BLaER1 (cell line): ENCODE results near the gene MED13L.
A peak's percentile ranks its signal among the peaks of the same experiment; 100 is the strongest.

Experiments used
- H3K27ac ChIP-seq: shearing (Covaris generic); formaldehyde crosslinking; 2 replicates; pipeline ENCODE4 v1.8.1; 2022
- H3K27me3 ChIP-seq: shearing (Covaris generic); formaldehyde crosslinking; 2 replicates; pipeline ENCODE4 v1.8.1; 2022
- H3K36me3 ChIP-seq: shearing (Covaris generic); formaldehyde crosslinking; 2 replicates; pipeline ENCODE4 v1.8.1; 2022
- H3K4me1 ChIP-seq: shearing (Covaris generic); formaldehyde crosslinking; 2 replicates; pipeline ENCODE4 v1.8.1; 2022
- H3K4me2 ChIP-seq: shearing (Covaris generic); formaldehyde crosslinking; 2 replicates; pipeline ENCODE4 v1.8.1; 2022
- H3K4me3 ChIP-seq: shearing (Covaris generic); formaldehyde crosslinking; 2 replicates; pipeline ENCODE4 v1.8.1; 2022
- H3K9ac ChIP-seq: shearing (Covaris generic); formaldehyde crosslinking; 2 replicates; pipeline ENCODE4 v1.8.1; 2022
- H3K9me3 ChIP-seq: shearing (Covaris generic); formaldehyde crosslinking; 2 replicates; pipeline ENCODE4 v1.8.1; 2022
- H4K20me1 ChIP-seq: shearing (Covaris generic); formaldehyde crosslinking; 2 replicates; pipeline ENCODE4 v1.8.1; 2022
- Cebpa-rat ChIP-seq: shearing (Covaris generic); IDR thresholded peaks from 2 replicates; pipeline ENCODE4 v1.8.1; 2022

The MED13L gene

DNA sequence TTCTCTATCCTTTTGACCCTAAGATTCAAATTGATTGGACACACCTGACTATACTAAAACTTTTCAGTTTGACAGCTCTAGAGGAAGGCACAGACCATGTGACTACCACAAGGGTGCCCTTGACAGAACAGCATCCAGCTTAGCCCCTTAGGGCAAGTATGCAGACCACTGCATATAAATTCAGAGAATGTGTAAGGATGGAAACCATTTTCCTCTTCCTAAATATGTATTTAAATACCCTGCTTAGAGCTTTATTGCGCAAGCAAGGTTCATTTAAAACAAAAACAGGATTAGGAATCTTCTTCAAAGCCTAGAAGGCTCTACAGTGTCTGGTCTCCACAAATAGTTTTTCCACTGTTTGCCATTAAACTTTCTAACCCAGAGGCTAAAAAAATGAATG is 202.8 kb downstream of the MED13L start:
- H3K9ac ChIP-seq: no peak overlapping the region
- no peak overlapping the region for H3K27ac ChIP-seq
- H3K4me2 ChIP-seq: no peak overlapping the region
- no peaks in the 10 kb centered on the region for H3K27me3 ChIP-seq
- no peaks in the 10 kb centered on the region for H3K9me3 ChIP-seq
- TF ChIP-seq Cebpa-rat: peak; percentile 31; the same call in 1 of the 2 replicates
- peaks cover 23% of the 10 kb centered on the region for H3K36me3 ChIP-seq
- H4K20me1 ChIP-seq: peaks cover 82% of the 10 kb centered on the region
- no peaks in the 10 kb centered on the region for H3K4me1 ChIP-seq
- H3K4me3 ChIP-seq: no peak overlapping the region

DNA sequence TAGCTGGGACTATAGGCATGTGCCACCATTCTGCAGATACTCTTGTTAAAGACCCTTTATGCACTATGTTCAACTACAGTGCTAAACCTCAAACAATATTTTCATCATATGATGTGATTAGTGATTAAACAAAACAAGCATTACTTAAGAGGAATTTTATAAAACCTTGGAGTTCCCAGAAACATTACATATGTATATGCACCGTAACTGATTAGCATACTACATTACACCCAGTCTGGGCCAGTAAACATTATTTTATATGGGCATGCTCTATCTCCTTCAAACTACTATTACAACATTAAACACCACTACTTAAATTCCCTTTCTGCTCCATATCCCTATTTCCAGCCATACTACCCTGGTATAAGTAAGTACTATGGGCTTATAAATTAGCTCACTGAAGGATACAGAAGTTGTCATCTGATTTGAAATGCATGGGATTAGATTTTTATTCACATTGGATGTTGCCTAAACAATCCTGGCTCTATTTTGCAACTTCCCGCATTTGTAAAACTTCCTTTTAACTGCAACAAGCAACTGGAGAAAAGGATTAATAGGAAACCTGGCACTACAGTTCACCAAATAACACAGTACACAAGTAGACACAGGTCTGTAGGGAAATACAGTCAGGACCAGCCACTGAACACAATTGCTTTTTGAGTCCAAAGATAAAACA is 205.8 kb downstream of the MED13L start:
- no peak overlapping the region for H3K27ac ChIP-seq
- no peaks in the 10 kb centered on the region for H3K9me3 ChIP-seq
- H3K4me2 ChIP-seq: no peak overlapping the region
- TF ChIP-seq Cebpa-rat: no peak
- no peak overlapping the region for H3K4me3 ChIP-seq
- H3K36me3 ChIP-seq: peaks cover 5% of the 10 kb centered on the region; the same call in 1 of the 2 replicates
- H3K27me3 ChIP-seq: no peaks in the 10 kb centered on the region
- peaks cover 90% of the 10 kb centered on the region for H4K20me1 ChIP-seq
- H3K4me1 ChIP-seq: peaks cover 2% of the 10 kb centered on the region
- H3K9ac ChIP-seq: no peak overlapping the region

DNA sequence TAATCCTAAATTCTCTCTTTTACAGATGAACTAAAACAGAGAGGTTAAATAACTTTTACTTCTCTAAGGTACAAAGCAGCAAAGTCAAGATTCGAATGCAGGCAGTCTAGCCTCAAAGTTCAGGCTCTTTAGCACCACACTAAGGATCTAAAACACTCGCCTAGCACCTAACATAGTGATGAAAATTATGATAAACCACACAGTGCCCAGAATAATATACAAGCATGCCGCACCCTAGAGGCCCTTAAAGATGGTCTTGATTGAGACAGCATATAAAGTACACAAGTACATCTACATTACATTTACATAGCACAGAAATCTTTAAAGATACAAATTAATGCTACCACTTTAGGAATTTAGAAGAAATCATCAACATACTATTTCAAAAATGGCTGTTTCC is 207.0 kb downstream of the MED13L start:
- Histone ChIP-seq H3K9ac (no peak overlapping the region), H3K9me3 (no peaks in the 10 kb centered on the region), H3K27ac (no peak overlapping the region), H3K36me3 (0 out of 2 replicates have a peak, but pooled peaks cover 4% of the 10 kb centered on the region), H3K4me1 (peaks cover 14% of the 10 kb centered on the region), H4K20me1 (peaks cover 97% of the 10 kb centered on the region), H3K4me2 (no peak overlapping the region), H3K27me3 (no peaks in the 10 kb centered on the region), H3K4me3 (no peak overlapping the region)
- no peak for TF ChIP-seq Cebpa-rat

DNA sequence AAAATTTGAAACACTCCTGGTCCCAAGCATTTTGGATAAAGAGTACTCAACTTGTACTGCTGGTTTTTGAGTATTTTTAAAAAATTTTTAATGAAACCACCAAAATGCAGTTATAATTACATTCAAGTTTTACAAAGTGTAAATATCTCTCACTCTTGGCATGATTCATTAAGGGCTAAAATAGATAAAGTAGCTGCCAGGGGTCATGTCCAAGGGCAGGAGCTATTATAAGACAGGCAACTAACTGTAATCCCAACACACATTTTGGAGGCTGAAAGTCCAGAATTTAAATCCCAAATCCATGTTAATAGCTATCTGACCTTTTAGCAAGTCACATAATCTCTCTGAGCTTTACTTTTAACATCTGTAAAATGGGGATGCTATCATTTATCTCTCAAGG is 207.6 kb downstream of the MED13L start:
- TF ChIP-seq Cebpa-rat: no peak
- H4K20me1 ChIP-seq: peaks cover 97% of the 10 kb centered on the region
- H3K9me3 ChIP-seq: no peaks in the 10 kb centered on the region
- no peaks in the 10 kb centered on the region for H3K27me3 ChIP-seq
- H3K4me1 ChIP-seq: peaks cover 18% of the 10 kb centered on the region
- H3K27ac ChIP-seq: no peak overlapping the region
- no peak overlapping the region for H3K4me2 ChIP-seq
- 0 out of 2 replicates have a peak, but pooled peaks cover 4% of the 10 kb centered on the region for H3K36me3 ChIP-seq
- H3K4me3 ChIP-seq: no peak overlapping the region
- H3K9ac ChIP-seq: no peak overlapping the region

DNA sequence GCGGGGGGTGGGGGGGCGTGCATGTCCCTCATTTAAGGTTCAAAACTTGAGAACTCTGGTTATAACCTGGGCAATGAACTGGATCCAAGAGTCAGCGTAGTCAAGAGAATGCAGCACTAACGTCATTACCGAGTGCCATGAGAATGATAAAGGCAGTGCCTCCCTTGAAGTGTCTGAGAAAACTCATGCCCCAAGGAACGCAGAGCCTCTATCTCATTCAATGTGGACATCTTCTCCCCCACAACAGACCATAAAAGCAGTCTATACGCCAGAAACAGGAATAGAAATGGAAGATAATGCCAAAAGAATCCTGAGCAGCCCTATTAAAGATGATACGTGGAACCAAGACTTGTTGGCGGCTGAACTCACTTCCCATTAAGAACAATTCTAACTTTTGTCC is 208.6 kb downstream of the MED13L start:
- 0 out of 2 replicates have a peak, but pooled peaks cover under 1% of the 10 kb centered on the region for H3K36me3 ChIP-seq
- H3K9me3 ChIP-seq: no peaks in the 10 kb centered on the region
- H4K20me1 ChIP-seq: peaks cover 97% of the 10 kb centered on the region
- H3K4me3 ChIP-seq: no peak overlapping the region
- H3K4me2 ChIP-seq: no peak overlapping the region
- no peaks in the 10 kb centered on the region for H3K27me3 ChIP-seq
- H3K27ac ChIP-seq: no peak overlapping the region
- H3K9ac ChIP-seq: no peak overlapping the region
- no peak for TF ChIP-seq Cebpa-rat
- H3K4me1 ChIP-seq: peaks cover 18% of the 10 kb centered on the region

DNA sequence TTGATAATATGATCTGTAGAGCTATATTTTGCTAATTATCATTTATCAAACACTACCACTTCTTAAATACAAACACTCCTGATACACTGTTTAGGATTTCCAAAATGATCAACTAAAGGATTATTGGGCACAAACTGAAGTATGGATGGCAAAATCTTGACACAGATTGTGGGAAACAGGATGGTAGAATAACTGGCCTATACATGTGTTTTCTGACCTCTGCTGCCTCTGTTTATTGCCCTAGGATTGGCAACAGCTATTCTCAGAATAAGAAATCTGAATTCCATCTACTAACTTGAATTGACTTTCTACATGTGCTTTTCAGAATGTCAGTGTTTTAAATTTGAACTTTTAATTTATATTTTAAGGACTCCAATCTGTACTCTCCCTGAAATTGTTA is 209.1 kb downstream of the MED13L start:
- H3K4me2 ChIP-seq: no peak overlapping the region
- H3K9me3 ChIP-seq: no peaks in the 10 kb centered on the region
- peaks cover 18% of the 10 kb centered on the region for H3K4me1 ChIP-seq
- no peak overlapping the region for H3K27ac ChIP-seq
- no peak for TF ChIP-seq Cebpa-rat
- peaks cover 96% of the 10 kb centered on the region for H4K20me1 ChIP-seq
- no peak overlapping the region for H3K9ac ChIP-seq
- H3K27me3 ChIP-seq: no peaks in the 10 kb centered on the region
- no peak overlapping the region for H3K4me3 ChIP-seq
- no peaks in the 10 kb centered on the region for H3K36me3 ChIP-seq

DNA sequence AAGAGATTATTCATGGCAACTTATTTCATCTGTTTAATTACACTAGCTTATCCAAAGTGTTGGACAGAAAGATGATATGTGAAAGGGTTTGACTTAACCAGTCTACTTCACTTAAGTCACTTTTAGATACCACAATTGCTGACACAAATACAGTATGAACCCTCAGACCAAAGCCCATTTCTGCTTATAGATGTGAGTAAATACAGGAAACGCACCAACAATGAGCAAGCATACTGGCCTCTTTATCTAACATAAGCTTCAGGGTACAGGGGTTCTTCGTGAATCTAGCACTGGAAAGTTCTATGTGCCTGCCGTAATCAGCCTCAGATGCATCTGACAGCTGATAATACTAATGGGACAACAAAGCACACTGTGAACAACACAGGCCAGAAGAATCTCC is 209.6 kb downstream of the MED13L start:
- no peak overlapping the region for H3K27ac ChIP-seq
- TF ChIP-seq Cebpa-rat: no peak
- peaks cover 18% of the 10 kb centered on the region for H3K4me1 ChIP-seq

DNA sequence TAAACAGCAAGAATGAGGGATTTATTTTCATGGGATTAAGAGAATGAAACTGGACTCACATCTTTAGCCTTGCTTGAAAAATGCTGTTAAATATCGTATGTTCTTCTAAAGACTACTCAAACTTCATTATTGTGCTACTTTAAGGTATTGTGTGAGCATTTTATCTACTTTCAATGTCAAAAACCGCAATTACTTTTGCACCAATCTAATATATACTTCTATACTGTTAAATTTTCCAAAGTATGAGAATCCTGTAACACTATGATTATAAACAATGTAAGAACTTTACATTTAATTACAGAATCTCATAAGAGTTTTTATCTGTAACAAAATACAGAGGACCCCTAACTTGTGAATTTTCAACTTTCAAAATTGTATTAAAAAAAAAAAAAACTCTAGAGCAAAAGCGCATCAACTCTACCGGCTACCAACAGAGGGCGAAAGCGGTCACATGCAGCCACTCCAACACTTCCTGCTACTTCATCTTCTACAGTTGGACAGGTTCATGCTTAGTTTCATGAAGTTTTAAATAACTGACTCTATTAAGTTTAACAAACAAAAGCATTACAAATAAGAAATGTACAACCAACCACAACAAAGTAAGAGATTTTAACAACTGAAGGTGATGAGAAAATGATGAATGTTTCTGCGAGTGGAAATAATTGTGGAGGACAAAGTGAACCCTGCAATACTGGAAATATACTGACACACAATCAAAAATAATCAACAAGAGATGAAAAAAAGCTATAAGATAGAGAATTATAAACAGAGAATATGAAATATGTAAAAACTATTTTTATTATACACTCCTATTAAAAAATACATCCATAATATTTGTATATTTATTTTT is 210.9 kb downstream of the MED13L start:
- Histone ChIP-seq H3K4me1 (peaks cover 21% of the 10 kb centered on the region), H3K9ac (no peak overlapping the region), H3K4me2 (peak overlapping the region; percentile 44), H3K9me3 (no peaks in the 10 kb centered on the region), H4K20me1 (peaks cover 96% of the 10 kb centered on the region), H3K4me3 (no peak overlapping the region), H3K27ac (no peak overlapping the region), H3K36me3 (peaks cover 4% of the 10 kb centered on the region; the same call in 1 of the 2 replicates), H3K27me3 (no peaks in the 10 kb centered on the region)
- TF ChIP-seq Cebpa-rat: no peak

More for the DNA sequence above, 209.6 kb downstream of the MED13L start:
- H3K36me3 ChIP-seq: peaks cover 3% of the 10 kb centered on the region; the same call in 1 of the 2 replicates
- H3K9me3 ChIP-seq: no peaks in the 10 kb centered on the region
- H3K27me3 ChIP-seq: no peaks in the 10 kb centered on the region
- H4K20me1 ChIP-seq: peaks cover 96% of the 10 kb centered on the region
- no peak overlapping the region for H3K4me2 ChIP-seq
- no peak overlapping the region for H3K9ac ChIP-seq
- no peak overlapping the region for H3K4me3 ChIP-seq

DNA sequence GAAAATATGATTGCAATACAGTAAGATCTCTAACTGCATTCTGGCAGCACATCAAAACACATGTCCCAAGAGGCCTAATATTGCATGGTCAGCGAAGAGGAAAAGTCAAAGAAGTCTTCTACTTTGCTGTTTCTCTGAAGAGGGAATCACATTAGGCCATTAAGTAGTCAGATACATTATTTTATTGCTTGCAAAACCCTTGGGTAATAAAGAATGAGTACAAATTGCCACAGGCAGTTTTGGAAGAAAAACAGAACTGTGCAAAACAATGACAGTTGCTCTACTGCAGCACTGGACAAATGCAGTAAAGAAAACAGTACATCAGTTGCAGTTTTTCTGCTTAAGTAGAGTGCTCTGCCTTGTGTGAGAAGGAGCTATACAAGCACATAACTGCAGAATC is 211.9 kb downstream of the MED13L start:
- Histone ChIP-seq H3K4me2 (peak overlapping the region; percentile 44), H3K27me3 (no peaks in the 10 kb centered on the region), H3K9me3 (no peaks in the 10 kb centered on the region), H3K9ac (peak overlapping the region; percentile 37; the same call in 1 of the 2 replicates), H3K4me3 (no peak overlapping the region), H3K36me3 (peaks cover 4% of the 10 kb centered on the region; the same call in 1 of the 2 replicates), H3K4me1 (peaks cover 31% of the 10 kb centered on the region), H4K20me1 (peaks cover 98% of the 10 kb centered on the region), H3K27ac (no peak overlapping the region)
- TF ChIP-seq Cebpa-rat: no peak

DNA sequence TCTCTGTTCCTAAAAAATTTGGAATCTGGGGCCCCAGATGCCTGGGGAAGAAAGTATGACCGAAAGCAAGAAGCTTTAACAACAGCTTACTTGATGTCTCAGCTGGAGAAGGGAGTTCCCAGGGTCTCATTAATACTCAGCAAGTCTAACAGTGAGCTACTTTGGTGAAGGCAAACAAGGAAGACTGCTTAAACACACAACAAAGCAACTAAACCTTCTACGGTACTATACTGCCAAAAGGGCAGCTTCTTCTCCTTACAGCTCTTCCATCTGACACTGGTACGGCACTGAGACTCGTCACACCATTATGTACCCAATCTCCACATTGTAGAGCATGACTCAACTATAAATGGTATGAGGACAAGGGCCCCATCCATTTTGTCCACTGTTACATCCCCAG is 213.0 kb downstream of the MED13L start:
- no peaks in the 10 kb centered on the region for H3K9me3 ChIP-seq
- H3K4me2 ChIP-seq: no peak overlapping the region
- peaks cover 97% of the 10 kb centered on the region for H4K20me1 ChIP-seq
- H3K27me3 ChIP-seq: no peaks in the 10 kb centered on the region
- no peak overlapping the region for H3K4me3 ChIP-seq
- H3K27ac ChIP-seq: no peak overlapping the region
- peaks cover 31% of the 10 kb centered on the region for H3K4me1 ChIP-seq
- no peak for TF ChIP-seq Cebpa-rat
- no peak overlapping the region for H3K9ac ChIP-seq
- peaks cover 4% of the 10 kb centered on the region; the same call in 1 of the 2 replicates for H3K36me3 ChIP-seq
